HuH-7.5 (cell line): ENCODE data around the gene LHB.
A peak's percentile ranks its signal among the peaks of the same experiment; 100 is the strongest.

Experiments
- DNase-seq: peaks from one replicate; pipeline ENCODE4 v3.0.0; 2011; ENCODE audit warnings: low spot score

LHB gene

DNA sequence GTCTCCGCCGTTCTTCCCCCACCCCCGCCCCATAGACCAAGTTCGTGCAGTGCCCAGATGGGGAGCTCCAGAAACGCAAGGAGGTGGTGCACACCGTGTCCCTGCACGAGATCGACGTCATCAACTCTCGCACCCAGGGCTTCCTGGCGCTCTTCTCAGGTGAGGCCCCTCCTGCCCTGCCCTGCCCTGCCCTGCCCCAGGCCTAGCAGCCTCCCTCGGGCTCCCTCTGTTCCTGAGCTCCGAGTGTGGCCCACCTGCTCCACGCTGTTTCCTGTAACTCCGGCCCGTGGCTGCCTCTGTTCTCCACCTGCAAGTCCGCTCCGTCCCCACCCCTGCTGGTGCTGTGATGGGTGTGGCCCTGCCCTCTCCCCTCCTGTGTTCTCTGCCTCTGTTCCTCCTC is 6.4 kb downstream of the LHB start:
- DNase-seq, result no peak

DNA sequence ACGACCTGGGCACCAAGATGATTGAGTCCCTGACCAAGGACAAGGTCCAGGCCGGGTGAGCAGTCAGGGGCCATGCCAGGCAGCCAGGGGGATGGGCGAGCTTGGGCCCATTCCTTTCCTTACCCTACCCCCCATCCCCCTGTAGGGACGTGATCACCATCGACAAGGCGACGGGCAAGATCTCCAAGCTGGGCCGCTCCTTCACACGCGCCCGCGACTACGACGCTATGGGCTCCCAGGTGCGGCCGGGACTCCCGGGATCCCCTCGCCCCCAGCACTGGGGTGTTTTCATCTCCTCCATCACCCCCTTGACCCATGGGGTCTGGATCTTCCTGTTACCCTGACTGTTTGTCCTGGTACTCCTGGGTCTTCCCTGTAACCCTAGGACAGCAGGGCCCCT is 7.1 kb downstream of the LHB start:
- DNase-seq, result no peak

DNA sequence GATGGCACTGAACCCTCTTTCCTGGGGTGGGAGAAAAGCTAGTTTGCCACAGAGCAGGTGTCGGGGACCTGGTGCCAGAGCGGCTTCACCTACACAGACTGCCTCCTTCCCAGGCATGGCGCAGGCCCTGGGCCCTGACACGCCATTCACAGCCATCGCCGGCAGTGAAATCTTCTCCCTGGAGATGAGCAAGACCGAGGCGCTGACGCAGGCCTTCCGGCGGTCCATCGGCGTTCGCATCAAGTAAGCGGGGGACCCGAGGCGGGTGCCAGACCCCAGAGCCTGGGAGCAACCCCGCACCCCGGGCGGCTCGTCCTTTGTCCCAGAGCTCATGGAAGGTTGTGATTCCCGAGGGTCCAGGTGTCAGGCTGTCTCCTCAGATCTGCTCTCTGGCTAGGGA is 10.0 kb downstream of the LHB start:
- no peak for DNase-seq

DNA sequence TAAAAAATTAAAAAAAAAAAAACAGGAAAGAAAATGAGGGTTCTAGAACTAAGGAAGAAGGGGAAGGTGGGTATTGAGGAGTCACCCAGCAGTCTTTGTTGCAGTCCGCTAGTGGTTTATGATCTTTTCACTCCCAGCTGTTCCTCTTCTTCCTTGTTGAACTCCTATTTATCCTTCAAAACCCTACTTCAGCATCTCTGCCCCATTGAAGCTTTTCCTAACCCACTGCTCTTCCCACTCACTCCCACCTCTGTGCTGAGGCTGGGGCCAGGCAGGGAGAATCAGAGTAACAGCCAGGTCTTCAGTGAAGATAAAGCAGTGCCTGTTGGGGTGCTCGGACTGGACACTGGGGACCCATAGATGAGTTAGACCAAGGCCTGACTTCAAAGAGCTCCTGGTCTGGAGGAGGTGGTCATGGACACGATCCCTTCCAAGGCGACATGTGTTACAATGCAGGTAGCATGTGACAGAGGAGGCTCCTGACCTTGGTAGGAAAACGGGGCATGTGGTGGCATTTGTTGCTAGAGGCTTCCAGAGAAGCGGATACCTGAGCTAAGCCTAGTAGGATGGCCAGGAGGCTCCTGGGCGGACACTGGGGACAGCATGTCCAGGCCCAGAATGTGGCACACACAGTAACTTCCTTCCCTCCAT is 11.8 kb downstream of the LHB start:
- no peak for DNase-seq

DNA sequence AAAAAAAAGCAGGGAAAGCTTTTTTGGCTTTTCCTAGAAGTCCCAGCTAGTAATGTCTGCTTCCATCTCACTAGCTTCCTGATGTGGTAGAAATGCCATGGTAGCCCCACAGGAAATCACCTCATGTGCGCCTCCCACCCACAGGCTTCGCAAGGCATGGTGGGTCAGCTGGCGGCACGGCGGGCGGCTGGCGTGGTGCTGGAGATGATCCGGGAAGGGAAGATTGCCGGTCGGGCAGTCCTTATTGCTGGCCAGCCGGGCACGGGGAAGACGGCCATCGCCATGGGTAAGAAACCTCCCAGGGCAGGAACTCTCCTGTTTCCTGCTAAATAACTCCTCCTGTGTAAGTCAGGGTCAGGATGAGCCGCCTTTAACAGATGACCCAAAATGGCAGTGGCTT is 12.8 kb downstream of the LHB start:
- DNase-seq, result no peak

DNA sequence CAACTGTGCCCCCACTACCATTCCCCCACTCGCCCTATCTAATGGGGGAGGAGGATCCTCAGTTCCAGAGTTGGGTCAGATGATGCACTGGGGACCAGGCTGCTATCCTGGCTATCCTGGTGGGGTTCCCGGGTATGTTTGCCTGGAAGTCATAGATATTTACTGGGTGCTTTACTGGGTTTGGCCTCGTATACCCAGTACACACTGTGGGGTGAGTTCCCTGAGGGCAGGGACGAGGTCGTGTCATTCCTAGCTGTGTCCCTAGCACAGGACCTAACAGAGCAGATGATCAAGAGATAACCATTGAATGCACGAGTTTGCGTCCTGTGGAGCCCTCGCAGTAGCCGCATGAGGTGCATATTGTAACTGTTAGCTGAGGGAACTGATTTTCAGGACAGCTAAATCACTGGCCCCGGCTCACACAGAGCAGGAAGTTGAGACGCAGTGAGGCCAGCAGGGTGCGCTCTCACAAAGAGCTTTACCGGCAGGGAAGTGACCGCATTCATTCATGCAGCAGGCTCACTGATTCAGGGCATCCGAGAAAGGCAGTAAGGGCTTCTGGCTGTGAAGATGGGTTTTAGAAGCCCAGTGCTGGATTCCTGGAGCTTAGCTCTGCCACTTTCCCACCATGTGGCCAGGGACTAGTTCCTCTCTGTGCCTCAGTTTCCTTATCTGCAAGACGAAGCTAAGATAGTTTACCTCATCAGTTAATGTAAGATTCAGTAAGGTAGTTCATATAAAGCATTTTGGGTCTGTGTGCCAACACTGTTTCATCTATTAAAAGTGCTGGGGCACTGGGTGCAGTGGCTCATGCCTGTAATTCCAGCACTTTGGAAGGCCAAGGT is 17.2 kb downstream of the LHB start:
- peak; percentile 68 for DNase-seq

DNA sequence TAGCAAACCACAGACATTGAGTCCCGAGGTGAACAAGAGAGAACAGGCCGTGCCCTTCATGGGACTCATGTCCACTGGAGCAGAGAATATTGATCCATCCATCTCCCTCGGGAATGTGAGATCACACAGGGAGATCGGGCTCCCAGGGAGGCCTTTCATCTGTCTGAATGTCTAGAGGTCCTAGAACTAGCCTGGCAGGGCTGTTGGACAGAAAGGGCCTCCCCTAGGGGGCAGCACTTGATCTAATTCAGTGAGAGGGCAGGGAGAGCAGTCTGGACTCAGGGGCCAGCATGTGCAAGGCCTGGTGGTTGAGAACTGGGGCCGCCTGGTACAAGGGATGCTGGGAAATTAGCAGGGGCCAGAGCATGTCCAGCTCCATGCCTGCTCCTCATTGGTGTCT is 18.9 kb downstream of the LHB start:
- peak; percentile 76 for DNase-seq

DNA sequence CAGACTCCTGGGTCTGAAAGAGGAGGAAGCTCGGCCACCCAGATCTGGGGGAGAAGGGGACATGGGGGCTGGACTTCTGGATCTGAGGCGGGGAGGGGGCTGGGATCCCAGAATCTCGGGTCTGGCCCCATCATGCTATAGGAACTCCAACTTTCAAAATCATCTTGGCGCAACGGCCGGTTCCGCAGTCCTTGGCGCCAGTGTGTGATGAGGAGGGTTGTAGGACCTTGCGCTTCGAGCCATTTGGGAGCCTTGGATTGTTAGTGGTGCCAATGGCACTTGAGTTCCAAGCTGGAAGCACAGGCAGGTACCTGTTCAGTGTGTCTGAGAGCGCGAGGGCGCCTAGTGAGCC is 22.9 kb downstream of the LHB start:
- no peak for DNase-seq

DNA sequence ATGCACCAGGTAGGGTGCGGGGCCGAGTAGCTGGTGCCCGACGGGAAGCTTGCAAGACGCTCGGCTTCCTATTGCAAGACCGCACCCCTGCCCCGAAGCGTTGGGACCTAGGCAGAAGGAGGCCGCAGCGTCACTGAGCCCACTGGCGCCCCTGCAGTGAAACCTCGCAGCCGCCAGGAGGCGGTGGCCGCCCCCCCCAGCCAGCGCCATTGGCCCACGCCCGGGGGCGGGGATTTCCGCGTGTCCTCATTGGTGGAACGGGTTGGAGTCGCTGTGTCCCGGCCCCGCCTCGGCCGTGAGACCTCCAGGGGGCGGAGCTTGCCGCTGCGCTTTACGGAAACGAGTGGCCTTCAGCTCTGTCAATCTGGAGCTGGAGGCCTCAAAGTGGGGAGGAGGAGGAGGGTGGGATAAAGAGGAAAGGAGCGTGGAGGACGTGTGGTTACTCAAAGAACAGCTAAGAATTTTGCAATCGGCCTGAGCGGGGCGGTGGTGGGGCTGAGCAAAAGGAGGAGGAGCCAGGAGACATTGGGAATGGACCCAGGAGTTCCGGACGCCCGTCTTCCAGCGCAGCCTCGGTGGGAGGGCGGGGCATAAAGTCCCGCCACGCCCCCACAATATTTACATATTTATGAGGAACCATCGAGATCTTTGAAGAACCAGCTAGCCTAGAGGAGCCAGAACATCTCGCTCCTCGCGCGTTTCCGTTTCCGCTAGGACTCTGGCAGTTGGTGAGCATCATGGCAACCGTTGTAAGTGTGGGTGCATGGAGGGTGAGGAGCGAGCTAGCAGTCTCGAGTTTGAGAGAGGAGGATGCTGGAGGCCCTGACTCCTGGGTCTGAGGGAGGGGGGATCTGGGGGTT is 23.5 kb downstream of the LHB start, which contains the start of the genes GYS1 and RUVBL2:
TSS of gene GYS1 (minus strand) at position 135 of the 860 bp plus-strand sequence. CDS start 197 bp downstream, outside the sequence.
TSS of gene RUVBL2 (plus strand) at position 713 of the 860 bp plus-strand sequence. CDS start at position 738, 25 bp downstream.
- DNase-seq, result peak; percentile 98

DNA sequence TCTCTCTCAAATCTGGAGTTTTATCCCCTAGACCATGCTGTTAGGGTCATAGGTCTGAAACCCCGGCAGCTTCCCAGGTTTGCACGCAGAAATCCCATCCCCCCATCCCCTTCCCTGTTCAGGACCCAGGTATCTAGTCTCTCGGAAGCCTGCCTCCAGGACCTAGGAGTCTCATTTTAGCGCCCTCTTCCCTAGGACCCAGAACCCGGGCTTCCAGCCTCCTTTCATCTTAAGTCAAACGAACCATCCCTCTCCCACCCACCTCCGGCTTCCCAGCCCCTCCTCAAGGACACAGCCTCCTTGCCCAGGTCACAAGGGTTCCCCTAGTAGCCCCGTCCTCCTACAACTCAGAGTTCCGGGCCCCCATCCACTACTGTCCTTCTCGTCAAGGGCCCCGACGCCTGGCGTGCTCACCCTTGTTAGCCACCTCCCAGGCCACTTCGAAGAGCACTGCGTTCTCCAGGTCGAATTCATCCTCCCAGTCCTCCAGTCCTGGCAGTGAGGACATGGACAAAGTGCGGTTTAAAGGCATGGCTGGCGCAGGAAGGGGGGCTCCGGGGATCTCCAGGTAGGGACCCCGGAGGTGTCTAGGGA is 24.2 kb downstream of the LHB start:
- DNase-seq, result no peak

DNA sequence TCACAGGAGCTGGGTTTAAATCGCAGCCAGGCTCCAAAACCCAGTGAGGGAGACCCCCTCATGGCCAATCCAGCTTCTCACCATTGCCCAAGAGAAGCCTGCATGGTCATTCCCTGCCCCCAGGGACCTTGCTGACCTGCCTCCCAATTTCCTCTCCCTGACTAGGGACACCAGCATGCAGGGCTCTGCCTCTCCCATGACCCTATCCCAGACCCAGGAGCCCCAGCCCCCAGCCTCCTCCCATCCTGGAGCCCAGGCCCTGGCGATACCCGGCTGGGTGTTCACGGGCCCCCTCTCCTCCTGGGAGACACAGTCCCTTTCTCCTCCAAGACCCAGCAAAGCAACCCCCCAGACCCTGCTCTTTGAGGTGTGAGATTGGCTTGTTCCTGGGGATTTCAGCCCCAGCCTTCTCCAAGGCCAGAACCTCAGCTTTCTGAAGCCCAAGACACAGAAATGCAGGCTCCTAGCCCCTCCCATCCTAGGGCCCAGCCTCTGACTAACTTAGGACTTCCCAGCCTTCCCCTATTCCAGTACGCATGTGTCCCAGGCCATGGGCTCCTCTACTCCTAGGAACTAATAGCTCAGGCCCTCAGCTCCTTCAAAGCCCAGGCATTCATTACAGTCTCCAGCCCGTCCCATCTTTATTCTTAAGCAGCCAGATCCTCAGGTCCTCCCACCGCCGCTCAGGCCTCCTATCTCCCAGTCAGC is 24.9 kb downstream of the LHB start:
- DNase-seq, result peak; percentile 65

DNA sequence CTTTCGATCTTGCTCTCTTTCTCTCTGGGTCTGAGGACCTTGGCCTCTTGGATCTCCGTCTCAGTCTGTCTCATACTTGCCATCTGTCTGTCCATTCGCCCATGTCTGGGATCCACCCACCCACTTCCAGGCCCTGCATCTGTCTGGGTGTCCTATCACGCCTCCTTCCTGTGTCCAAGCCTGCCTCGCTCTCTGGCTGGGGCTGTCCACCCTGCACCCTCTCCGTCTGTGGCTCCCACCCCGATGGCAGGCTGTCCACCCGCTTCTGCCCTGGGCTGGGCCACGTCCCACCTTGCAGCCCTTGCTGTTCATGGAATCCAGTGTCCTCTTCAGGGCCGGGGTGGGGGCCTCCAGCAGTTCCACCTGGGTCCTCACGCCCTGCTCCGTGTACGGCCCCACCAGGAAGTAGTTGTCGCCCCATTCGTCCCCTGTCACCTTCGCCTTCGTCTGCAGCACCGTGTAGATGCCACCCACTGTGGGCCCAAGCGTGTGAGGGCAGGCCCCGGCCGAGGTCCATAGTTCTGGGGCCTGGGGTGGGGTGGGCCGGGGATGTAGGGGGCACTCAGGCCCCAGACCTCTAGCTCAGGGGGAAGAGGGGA is 25.8 kb downstream of the LHB start:
- DNase-seq, result no peak

DNA sequence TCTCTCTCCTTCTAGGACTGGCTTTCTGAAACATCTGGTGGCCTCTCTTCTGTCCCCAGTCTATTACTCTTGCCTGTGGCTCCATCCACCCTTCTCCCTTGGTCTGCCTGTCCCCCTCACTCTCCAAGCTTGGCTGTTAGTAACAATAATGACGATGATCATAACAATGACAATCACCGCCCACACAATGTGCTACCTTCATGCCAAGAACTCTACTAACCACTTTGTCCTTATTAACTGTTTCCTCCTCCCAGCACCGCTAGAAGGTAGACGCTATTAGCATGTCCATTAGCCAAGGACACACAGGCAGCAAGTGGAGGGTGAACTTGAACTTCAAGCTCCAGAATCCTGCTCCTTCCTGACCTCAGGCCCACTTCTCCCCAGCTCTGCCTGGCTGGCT is 26.5 kb downstream of the LHB start:
- no peak for DNase-seq

DNA sequence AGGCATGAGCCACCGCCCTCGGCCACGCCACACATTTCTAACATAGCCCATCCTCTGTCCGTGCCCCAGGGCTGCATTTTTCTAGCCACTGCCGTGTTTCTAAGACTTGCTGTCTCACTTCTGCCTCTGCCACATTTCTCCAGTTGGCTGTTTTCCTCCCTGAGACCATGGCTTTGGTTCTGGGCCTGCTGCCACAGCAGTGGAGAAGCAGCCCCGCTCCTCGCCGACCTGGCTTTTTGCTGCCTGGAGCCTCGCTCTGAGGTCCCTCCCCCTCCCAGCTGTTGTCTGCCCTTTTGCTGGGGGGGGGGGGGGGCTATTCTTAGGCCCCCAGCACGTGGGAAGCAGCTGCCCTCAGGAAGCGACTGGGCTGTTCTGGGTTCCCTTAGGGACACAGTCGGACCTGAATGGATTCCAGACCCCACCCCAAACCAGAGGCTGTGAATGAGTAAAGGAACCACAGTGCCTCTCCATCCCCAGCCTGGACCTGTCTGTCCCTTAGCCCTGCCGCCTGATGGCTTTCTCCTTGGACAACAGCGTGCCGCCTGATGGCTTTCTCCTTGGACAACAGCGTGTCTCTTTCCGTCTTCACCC is 27.1 kb downstream of the LHB start:
- no peak for DNase-seq

DNA sequence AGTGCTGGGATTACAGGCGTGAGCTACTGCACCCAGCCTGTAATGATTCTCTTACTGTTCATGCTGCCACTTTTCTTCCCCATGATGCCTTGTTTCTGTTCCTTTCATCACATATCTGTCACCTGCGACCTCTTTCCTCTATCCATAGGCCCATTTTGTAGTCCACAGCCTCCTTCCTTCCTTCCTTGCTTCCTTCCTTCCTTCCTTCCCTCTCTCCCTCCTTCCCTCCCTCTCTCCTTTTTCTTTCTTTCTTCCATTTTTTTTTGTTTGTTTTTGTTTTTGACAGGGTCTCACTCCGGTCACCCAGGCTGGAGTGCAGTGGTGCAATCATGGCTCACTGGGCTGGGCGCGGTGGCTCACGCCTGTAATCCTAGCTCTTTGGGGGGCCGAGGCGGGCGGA is 28.0 kb downstream of the LHB start:
- no peak for DNase-seq

DNA sequence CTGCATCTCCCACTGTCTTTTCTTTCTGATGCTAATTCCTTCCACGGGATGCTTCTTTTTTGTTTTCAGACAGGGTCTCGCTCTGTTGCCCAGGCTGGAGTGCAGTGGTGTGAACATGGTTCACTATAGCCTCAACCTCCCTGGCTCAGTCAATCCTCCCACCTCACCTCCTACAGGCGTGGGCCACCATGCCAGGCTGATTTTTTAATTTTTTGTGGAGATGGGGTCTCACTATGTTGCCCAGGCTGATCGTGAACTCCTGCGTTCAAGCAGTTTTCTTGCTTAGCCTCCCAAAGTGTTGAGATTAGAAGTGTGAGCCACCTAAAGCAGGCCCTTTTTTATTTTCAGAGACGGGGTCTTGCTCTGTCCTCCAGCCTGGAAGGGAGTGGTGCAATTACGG is 28.6 kb downstream of the LHB start:
- DNase-seq, result no peak

DNA sequence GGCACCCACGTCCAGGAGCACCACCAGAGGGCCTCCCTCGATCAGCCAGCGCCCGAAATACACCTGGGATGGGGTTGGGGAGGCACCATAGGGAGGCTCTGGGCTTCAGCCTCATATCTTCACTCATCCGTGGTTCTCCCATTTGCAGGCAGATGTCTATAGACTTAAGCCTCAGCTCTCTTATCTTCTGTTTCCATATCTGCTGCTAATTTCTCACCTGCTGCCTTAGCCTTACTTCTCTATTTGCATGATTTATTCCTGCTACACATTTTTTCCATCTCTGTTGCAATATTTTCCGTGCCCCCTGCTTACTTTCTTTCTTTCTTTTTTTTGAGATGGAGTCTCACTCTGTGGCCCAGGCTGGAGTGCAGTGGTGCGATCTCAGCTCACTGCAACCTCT is 29.6 kb downstream of the LHB start:
- DNase-seq, result no peak

DNA sequence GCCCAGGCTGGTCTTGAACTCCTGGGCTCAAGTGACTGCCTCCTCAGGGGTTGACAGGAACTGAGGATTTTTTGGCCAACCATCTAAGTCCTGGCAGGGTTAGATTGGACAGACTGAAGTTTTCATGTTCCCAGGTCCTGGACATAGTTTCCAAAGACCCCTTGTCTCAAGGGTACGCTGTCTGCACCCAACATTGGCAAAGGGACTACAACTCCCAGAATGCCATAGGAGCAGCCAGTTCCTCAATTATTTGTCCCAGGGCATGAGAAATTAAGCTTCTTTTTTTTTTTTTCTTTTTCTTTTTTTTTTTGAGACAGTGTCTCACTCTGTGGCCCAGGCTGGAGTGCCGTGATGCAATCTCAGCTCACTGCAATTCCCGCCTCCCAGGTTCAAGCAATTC is 30.7 kb downstream of the LHB start:
- no peak for DNase-seq

DNA sequence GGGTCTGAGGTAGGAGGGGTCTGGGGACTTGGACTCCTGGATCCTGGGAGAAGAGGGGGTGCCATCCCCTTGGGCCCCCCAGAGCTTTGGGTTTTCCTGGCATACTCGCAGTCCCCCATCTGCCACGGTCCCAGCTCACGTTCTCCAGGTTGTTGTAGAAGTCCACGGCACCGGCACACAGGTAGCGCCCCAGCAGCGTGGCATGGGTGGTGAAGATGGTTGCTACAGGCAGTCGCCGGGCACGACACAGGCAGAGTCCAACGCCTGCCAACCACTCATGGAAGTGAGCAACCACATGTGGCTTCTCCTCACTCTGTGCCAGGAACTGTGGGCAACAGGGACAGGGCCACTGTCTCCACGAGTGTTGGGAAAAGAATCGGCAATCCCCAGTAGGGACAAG is 31.2 kb downstream of the LHB start:
- no peak for DNase-seq

DNA sequence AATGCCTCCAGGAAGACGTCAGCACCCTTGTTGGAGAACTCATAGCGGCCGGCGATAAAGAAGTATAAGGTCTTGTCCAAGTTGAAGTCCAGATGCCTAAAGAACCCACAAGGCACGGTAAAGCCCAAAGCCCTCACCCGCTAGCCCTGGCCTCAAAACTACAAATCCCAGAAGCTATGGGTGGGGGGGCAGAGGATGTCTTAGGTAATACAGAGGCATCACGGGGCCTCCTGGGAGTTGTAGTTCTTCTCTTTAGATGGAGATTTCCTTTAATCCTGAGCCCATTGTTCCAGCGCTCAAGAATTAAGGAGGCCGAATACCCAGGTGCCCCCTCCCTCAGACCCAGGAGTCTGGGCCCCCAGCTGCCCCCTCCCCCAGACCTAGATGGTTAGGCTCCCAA is 34.6 kb downstream of the LHB start:
- no peak for DNase-seq

DNA sequence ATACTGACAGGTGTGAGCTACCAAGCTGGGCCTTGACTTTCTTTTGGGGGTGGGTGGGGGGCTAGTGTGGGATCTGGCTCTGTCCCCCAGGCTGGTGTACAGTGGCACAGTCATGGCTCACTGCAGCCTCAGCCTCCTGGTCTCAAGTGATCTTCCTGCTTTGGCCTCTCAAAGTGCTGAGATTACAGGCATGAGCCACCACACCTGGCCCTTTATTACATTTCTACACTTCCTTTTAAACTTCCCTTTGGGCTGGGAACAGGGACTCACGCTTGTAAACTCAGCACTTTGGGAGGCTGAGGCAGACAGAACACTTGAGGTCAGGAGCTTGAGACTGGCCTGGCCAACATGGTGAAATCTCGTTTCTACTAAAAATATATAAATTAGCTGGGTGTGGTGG is 39.8 kb downstream of the LHB start:
- no peak for DNase-seq
